ENCODE data around the gene ABCC8.

Gene ABCC8

DNA sequence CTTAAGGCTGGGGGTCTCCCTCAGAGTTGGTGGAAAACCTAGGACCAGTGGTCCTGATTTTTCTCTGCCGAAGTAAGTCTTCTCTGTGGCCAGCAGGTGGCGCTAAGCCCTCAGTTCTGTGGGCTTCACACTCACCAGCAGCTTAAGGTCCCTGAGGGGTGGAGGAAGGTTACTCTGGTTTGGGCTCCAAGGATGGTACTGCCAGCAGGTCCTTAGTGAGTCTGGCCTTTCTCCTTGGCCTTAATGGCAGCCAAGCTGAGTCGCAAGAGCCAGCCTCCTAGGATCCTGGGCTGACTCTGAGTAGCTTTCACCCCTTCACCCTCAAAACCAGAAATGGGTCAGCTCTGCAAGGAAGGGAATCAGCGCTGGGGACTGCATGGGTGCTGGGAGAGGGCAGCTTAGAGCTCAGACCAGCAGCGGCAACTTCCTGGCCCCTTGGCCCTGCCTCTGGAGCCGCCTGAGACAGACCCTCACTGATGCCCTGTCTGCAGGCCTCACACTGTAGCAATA, 92.6 kb downstream of the ABCC8 start:
- peak; percentile 69 for DNase-seq

DNA sequence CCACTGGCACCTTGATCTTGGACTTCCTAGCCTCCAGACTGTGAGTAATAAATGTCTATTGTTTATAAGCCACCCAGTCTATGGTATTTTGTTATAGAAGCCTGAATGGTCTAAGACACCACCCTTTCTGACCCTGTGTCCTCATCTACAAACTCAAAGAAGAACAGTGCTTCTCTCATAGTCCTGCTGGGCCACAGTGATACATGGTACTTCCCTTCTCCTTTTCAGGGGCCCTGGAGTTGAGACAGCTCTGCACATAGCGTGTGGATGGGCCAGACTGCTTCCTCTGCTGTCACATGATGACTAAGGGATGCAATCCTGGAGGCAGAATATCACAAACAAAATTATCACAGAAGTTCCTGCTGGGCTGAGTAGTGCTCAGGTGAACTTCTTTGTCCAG, 93.2 kb downstream of the ABCC8 start:
- no peak for DNase-seq

DNA sequence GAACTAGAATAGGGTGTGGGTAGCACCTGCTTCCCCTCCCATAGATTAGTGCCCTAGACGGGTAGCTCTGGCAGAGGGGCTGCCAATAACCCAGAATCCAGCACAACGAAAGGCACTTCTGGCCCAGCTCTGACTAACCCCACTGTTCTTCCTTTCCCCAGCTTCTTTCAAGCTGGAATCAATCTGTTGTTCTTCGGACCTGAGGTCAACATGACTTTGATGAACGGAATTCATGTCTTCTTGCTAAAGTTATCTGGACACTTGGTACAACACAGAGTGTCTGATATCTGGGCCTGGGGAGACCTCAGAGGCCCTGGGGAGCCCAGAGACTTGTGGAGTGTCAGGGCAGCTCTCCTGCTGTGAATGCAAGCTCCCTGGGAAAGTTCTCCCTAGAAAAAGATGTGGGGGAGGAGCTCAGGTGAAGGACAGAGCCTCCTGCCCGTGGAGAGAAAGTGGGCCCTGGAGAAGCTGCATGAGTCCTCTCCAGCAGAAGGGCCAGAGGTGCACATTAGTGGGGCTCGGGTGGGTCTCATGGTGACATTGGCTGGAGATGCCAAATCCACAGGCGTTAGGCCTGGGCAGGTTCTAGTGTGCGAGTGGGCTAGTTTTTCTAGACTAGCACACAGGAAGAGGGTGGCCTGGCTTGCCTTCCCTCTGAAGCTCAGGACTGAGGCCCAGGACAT, 94.5 kb downstream of the ABCC8 start:
- DNase-seq, result no peak

DNA sequence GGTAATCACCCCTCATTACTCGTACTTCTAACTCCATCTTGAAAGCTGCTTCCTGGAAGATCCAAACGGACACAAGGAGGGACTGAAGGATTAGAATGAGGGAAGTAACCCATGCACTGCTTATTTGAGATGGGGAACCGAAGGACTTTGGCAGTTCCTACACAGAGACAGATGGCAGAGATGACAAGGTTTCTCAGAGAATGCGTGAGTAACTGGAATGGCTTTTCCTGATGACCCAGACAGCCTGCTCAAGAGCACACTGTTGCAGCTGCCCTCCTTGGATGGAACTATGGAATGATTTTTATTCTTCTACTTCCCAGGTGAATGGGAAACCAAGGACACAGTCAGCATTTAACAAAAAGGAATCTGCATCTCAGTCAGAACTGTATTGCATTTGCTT, 95.5 kb downstream of the ABCC8 start:
- no peak for DNase-seq

DNA sequence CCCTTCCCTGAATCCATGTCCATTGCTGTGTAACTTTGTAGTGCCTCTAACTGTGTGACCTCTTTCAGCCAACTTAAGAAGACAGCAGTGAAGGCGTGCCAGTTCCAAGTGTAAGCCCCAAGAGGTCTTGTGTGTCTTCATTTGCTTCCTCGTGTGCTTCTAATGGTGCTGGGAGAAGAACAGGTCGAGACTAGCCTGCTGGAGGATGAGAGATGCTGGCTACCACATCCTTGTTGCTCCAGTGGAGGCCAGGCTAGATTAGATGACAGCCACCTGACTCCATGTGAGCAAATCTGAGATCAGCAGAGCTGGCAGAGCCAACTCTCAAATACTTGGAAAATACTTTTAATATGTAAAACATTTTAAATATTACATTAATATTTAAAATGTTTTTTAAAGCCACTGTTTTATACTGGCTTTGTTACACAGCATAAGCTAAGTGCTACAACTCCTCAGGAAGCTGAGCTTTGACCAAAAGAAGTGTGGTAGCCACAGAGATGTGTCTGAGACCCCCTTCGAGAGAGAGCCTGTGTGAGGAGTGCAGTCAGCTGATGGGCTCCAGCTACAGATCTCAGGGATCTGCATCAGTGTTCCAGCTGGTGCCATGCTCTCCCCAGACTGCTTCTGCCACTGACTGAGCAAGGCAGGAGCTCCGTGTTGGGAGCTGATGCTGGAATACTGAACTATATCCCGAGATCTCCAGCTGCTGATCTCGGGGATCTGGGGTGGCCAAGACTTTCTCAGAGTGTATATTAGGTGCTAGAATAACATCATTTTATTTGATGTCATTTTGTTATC, 97.1 kb downstream of the ABCC8 start:
- no peak for DNase-seq

DNA sequence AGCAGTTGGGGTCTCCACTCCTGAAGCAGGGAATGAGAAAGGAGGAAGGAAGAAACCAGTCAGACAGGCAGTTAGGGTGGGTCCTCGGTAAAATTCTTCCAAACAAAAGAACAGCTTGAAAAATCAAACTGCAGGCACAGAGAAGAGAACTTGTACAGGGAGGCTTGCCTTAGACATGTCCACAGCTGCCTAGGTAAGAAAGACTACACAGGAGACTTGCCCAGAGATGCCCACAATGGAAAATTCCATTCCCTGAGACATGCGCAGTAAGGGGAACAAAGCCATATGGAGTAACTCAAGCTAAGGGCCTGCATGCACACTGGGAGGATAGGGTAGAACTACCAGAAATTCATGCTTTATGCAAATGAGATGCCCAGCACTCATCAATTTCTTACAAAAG, 98.0 kb downstream of the ABCC8 start:
- DNase-seq, result no peak

DNA sequence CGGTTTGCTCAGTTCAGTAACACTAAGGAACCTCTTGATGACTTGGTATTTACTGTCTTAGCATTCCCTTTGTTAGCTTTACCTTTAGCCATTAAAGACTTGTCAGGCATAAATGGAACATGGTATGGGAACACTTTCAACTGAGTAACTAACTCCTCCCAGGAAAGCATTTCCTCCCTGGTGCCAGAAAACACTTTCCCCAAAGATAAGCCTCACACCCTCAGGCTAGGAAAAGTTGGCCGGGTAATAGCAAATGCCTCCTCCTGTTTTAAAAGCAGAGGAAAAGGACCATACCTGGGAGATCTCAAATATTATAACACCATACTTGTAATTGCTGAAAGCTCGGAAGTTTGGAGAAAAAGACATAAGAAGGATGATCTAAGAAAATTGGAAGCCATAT, 100.2 kb downstream of the ABCC8 start:
- no peak for DNase-seq

DNA sequence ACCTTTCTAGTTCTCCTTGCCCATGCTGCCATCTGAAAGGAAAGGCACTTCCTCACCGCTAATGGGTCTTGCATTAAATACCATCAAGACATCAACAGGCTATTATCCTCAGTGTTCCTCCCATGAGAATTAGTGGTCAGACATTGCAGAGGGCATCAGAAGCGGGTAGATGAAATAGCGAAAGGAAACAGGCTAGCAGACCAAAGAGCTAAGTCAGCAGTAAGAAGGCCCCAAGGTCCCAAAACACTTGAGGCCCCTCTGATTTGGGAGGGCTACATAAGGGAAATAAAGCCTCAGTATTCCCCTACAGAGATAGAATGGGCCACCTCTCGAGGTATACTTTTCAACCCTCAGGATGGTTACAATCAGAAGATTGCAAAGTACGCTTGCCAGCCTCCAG, 101.1 kb downstream of the ABCC8 start:
- no peak for DNase-seq

DNA sequence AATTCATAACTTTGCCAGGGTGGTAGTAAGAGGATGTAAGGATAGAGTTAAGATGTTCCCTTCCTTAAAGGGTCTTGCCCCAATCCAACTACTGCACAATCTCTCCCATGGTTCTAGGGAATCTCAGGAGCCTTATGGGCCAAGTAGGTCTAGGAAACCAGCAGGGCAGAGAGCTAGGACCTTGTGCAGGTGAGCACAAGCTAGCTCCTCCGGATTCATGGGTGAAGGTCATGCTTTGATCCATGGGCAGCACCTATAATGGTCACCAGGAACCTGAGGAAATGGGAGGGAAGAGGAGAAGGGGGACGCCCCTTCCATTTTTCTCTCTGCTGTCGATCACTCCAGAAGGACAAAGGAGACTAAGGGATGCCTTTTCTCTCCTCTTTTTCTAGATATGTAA, 105.0 kb downstream of the ABCC8 start:
- no peak for DNase-seq

DNA sequence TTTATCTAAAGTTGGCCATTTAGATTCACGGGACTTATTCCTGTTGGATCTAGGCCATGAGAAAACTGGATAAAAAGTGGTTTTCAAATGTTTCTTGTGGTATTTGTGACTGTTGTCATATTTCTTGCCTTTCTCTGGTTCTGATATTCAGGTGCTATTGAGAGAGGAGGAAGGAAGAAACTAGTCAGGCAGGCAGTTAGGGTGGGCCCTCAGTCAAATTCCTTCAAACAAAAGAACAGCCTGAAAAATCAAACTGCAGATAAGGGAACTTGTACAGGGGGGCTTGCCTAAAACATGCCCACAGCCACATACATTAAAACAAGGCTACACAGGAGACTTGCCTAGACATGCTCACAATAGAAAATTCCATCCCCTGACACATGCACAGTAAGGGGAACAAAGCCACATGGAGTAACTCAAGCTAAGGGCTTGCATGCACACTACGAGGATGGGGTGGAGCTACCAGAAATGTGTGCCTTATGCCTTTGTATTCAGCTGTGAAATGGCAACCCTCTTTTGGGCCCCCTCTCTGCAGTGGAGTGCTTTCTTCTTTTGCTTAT, 106.9 kb downstream of the ABCC8 start:
- no peak for DNase-seq

DNA sequence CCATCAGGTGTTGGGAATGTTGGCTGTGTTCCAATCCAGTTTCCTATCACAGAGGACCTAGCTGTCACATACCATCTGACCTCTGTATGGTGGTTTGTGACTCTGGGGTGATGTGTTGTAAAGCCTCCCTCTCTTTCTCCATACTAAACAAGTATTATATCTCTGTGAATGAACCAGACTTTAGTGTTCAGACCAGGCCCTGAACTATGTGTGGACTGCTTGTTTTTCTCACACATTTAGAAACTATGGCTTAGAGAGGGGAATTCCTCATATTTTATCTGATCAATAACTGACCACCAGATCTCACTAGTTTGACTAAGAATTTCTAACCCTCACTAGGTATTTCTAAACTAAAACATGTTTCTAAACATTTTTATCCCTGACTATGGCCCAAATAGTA, 107.6 kb downstream of the ABCC8 start:
- no peak for DNase-seq

DNA sequence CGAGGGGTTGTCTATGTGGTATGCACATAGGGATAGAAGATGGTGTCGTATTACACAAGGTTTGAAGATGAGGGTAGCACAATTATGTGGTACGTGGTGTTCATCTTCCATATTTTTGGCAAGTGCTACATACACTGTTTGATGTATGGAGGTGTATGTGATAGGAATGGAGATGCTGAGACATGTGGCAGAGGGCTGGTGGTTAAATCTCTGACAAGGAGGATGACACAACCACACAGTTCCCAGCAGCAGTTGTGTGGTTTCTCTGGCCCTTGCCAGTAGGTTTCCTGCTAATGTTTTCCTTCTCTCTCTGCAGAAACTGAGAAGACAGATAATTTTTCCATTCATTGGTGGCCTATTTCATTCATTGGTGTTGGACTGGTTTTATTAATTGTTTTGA, 108.1 kb downstream of the ABCC8 start:
- no peak for DNase-seq

DNA sequence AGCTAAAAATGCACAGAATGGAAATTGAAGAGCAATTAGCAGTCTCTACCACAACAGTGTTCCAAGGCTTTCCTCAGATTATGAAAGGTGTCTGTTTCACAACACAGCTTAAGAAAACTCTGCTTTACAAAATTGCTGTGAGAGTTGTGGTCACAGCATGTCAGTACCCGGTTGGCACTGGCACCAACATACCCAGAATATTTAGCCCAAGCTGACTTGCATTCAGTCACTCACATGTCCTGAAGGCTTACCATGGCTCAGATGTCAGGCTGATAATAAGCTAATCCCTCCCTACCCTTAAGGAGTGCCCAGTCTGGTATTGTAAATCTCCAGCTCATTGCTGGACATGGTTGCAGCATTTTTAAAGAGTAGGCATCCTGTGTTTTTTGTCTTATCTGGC, 110.2 kb downstream of the ABCC8 start:
- DNase-seq, result no peak

DNA sequence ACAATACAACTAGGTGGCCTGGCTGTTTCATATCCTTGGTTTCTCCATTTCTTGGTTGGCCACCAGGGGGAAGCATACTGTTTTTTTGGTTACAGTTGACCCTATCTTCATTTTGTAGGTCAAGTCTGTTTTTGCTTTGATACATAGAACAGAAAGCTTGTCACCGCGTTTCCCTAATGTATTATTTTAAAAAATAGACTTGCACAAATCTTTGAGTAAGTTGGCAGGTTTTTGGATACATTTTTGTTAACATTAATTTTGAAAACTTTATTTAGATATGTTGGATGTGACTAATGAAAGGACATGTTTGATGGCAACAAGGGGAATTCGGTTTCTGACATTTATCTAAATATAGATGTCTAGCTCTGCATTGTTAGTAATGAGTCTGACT, 122.0 kb downstream of the ABCC8 start:
- peak; percentile 58 for DNase-seq

DNA sequence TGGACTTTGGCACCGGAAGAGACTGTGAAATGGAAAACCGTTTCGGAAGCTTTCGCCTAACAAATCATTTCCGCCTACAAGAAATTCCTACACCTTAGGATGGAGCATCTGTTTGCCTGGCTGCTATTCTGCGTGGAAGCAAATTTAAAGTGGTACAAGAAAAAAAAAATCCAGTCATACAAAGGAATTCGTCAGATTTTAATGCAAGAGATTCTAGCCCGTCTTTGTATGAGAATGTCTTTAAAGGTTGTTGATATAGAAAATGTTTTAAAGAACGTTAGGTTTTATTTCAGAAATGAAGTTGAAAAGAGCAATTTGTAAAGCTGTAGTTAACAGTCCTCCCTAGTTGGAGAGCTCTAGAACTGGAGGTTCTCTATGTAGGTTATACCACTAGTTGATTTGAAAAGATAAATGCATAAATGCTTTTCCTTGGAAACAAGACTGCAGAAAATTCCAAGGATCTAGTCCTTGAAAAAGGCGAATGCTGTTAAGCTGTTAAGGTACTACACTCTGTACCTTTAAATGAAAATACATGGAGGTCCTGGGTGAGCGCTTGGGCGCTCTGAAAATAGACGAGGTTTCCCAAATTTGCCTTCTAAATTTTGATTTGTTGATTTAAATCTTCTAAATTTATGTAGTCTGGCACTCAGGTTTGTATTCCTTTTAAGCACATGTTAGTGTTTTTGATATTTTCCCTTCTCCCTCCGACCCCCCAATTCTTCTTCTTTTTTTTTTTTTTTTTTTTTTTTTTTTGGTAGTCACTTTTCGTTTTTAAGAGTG, 122.6 kb downstream of the ABCC8 start:
- peak; percentile 45 for DNase-seq

DNA sequence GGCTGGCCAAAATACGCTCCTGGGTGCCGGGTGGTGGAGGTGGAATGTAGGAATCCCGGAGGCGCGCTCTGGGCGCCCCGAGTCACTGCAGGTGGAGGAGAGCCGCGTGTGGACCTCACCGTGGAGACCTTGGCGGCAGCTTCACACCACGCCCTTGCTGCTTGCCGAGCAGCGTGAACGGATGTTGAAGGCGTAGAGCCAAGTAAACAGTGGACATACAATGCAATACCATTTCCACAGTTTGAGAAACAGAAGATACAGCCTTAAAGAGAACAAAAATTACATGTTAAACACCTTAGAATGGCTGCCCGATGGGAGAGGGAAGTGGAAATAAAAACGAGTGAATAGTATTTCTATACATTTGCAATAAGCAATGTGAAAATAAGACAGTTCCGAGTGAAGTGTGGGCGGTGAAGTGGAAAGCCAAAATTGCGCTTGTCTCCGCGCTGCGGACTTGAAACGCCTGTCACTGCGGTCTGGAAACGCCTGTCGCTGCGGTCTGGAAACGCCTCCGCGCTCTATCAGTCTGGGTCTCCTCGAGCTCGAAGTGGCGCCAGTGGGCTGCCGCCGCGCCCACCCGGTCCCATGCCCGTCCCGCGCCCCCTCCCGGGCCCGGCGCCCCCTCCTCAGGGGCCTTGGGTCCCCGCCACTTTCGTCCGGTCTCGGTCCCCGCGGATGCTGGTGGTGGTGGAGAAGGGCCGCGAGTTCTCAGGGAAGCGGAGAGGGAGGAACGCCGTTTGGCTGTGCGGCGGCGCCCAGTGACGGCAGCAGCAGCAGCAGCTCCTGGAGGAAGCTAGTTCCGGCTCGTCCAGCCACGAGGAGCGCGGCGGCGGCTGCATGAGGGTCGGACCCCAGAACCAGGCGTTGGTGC, 123.5 kb downstream of the ABCC8 start:
- peak; percentile 63 for DNase-seq

DNA sequence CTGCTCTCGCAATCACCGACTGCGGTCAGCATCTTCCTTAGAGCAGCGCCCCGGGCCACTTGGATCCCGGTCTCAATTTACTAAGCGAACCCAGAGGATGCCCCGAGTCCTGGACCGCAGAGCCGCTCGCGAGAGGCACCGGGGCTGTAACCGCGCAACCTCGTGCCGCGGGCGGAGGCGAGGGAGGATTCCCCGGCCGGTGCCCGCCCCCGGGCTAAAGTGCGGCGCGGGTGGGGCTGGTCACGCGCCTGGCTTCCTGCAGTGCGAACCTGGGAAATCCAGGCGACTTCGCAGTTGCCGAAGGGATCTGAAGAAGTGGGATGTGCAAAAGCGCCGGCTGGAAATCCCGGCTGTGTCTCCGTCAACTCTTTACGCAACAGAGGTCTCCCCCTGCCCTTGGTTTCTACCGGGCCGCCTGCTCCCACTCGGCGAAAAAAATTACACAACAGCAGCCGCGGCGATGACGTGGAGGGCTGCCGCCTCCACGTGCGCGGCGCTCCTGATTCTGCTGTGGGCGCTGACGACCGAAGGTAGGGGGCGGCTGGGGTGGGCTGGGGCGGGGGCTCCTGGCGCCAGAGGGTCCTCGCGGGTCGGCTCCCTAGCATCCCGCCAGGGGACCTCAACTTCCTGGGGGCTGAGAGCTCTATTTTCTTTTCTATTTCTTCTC, 125.0 kb downstream of the ABCC8 start, which contains the start of gene NCR3LG1:
TSS of gene NCR3LG1 (plus strand) at position 291 of the 667 bp plus-strand sequence. CDS start at position 461, 170 bp downstream.
- DNase-seq, result peak; percentile 63

DNA sequence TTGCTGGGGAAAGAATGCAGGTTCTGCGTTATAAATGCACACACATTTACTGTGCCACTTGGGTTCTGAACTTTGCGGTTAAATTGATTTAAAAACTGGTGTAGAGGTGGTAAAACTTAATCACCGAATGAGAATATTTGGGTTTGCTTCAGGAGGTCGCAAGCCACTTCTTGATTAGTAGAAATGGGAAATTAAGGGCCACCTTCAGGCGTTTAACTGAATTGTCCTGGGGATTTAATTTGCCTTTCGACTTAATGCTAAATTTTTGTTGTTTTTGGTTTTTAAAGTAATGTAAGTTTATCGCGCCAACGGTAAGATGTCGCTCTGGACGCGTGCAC, 125.5 kb downstream of the ABCC8 start:
- no peak for DNase-seq

DNA sequence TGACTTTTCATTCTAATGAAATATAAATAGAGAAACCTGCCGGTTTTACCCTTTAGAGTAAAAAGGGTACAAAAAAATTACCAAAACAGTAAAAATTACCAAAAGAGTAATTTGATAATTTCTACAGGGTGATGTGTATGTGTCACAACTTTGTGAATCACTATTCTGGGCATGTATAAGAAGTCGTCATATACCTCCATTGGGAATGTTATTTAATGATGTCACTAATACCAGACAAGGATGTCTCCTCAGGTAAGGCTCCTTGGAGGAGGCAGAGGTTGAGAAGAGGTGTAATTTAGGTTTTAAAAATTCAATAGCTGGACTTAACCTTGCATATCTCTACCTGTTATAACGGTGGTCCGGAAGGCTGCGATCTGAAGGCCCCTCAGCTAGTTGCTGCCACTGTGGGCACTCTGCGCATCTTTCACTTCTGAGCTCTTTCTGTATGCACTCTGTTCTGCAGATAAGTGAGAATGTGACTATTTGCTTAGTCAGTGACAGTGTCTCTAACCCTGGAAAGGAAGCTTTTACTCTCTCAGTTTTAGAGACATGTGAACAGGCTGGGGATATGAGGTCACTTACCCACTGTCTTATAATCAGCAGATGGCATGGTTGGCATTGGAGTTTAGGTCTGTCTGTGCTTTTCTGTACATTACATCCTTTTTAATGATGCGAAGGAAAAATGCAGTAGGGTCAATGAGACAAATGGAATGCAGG, 126.0 kb downstream of the ABCC8 start:
- DNase-seq, result no peak

DNA sequence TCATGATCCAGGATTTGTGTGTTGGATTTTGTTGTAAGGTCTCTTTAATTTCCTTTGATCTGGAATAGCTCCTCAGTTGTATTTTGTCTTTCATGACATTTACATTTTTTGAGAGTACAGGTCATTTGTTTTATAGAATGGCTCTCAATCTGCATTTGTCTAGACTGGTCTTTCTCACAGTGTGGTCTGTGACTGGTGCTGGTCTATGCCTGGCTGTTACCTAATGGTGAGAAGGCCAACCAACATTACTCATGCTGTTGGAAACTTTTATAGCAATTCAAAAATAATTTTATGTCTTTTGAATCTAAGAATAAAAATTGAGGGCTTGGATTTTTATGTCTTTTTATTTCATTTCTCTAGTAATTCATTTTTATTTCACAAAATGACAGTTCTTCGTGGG, 129.0 kb downstream of the ABCC8 start:
- no peak for DNase-seq

DNA sequence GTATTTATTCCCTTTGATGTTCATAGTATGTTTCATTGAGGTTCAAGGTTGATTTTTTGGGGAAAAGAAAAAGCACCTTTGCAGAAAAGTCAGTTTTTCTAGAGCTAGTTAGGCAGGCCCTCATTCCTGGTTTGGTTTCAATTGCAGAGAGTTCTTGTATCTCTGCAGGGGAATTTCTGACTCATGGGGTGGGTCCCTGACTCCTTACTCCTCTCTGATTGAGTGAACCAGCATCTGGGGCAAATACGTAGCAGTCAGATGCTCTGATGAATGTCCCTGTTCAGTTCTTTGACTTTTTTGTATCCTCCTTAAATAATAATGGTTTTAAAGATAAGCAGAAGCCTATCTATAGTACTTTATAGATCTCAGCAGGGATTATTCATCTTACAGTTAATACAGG, 132.7 kb downstream of the ABCC8 start:
- DNase-seq, result no peak
